HT-29 (cell line): Measurements from ENCODE around the gene IL1RAPL1. TPM values are rescaled to one million over a fixed set of nuclear protein-coding genes. Genes with fewer than 3 reads are reported as not detected.

Source experiments
- DNase-seq: peaks from one replicate; pipeline ENCODE4 v3.0.0-alpha.2; 2015; ENCODE audit warnings: low spot score
- total RNA-seq: library from RNA; depleted of rRNA; stranded (reverse); fragments of >200 nt; shearing (Covaris generic); gene quantifications from 2 replicates; pipeline ENCODE4 v1.2.3, GENCODE V29; 2014

The IL1RAPL1 gene
- total RNA-seq, 1 experiment from 2014 or later: 0.03 TPM

DNA sequence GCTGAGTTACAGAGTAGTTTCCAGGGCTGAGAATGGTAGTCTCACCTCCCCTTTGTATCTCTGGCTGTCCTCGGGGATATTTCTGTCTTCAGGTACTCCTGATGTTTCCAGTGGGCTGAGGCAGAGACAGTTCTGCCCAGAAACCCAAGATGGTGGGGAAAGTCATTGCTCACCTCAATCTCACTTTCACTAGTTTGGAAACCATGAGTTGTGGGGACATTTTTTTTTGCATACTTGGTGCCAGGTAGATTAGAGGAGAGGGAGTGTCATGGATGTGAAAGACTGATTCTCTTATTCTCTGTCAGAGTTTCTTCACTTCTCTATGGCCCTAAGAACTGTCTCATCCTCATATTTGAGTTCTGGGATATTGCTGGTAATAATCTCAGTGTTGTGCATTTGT lies 919.5 kb downstream of the IL1RAPL1 start:
- no peak for DNase-seq

GRCh38 chrX:29518100-29518499 lies 930.9 kb downstream of the IL1RAPL1 start:
- peak; percentile 17 for DNase-seq

GRCh38 chrX:29528281-29528680 lies 941.0 kb downstream of the IL1RAPL1 start:
- DNase-seq: no peak

DNA sequence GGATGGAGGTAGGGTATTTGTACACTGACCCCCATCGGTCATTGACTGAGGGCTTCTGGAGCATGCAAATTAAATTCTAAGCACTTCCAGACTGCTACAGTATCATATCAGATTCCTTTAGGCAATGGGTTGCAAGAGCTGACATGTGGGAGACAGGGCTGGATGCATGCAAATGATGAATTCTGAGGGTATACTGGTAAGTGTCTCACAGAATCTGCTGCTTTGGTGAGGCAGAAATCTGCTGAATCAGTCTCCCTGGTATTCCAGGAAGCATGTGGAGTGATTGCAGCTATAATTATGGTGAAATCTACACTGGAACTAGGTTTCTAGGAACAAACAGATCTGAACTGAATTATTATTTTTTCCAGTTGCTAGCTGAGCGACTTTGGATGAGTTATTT lies 943.3 kb downstream of the IL1RAPL1 start:
- DNase-seq: no peak

GRCh38 chrX:29531336-29531735 lies 944.1 kb downstream of the IL1RAPL1 start:
- DNase-seq: no peak

- DNase-seq: peak; percentile 41
Measured at GRCh38 chrX:29535212-29536162, 948.2 kb downstream of the IL1RAPL1 start.

GRCh38 chrX:29541038-29541437 lies 953.8 kb downstream of the IL1RAPL1 start:
- no peak for DNase-seq

DNA sequence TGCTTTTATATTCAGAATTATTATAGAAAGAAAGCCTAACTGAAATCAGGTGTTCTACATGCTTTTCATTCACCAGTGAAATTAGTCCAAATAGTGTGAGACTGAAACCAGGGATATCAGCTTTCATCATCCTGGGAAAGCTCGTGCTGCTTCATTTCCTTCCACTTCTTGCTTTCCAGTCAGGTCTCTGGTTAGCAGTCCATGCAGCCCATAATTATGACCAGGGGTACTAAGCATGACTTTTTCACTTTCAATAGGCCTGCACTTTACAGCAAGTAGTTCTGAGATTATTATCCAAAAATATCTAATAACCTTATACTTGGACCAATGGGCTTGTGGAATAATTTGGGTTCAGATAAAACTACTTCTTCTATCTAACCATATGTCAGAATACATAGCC lies 954.9 kb downstream of the IL1RAPL1 start:
- DNase-seq: no peak

DNA sequence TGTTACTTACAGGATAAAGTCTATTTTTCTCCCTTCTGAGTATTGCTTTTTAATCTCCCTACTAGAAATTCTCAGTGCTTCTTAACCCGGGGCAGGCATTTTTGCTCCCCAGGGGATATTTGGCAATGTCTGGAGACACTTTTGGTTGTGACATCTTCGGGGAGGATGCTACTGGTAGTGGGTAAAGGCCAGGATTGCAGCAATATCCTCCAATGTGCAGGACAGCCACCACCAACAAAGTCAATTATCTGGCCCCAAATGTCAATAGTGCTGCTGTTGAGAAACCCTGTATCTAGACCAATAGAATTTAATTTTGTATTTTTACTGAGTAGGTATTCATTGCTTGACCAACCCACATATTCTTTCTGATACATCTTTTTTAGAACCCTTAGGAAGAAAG lies 958.6 kb downstream of the IL1RAPL1 start:
- DNase-seq: no peak

DNA sequence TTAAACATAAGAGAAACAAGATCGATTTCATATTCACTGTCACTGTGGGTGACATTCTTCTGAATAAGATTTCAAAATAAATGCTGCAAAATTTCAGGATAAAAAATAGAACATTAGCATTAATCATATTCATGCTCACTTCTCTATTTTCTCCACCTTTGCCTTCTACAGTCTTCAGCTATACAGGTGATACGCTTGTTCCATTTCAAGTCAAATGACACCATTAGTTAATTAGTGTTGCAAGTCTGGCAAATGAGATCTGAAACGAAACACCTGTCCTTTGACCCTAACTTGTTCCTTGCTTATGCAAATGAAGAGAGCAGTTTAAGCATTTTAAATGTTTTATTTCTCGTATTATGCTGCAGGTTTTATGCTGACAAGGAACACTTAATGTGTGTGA lies 960.6 kb downstream of the IL1RAPL1 start:
- DNase-seq: no peak

DNA sequence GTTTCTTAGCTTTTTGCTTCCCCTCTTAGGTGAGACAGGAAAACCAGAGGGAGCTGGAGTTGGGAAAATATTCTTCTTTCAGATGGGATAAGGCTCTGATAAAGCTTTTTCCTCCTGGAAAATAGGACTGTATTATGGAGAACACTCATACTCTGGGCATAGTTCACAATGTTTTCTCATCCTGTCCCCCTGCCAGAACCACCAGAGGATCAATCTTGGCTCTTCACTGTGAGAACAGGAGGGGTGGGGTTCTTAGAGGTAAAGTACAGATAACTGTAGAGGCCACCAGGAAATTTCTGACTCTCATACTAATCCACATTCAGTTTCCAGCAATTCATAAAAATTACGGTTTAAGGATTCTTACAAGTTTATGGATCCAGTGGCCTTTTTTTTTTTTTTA lies 966.3 kb downstream of the IL1RAPL1 start:
- no peak for DNase-seq

GRCh38 chrX:29555465-29556091 lies 968.3 kb downstream of the IL1RAPL1 start:
- no peak for DNase-seq

DNA sequence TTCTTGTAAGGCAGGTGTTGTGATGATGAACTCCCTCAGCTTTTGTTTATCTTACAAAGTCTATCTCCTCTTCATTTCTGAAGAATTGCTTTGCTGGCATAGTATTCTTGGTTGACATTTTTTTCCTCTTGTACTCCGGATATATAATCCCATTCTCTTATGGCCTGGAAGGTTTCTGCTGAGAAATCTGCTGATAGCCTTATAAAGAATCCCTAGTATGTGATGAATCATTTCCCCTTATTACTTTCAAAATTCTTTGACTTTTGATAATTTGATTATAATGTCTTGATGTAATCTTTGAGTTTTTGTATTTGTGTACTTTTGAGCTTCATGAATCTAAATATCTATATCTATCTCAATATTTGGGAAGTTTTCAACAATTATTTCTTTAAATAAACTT lies 972.8 kb downstream of the IL1RAPL1 start:
- no peak for DNase-seq

GRCh38 chrX:29561417-29561816 lies 974.2 kb downstream of the IL1RAPL1 start:
- DNase-seq: no peak

GRCh38 chrX:29580560-29580959 lies 993.3 kb downstream of the IL1RAPL1 start:
- no peak for DNase-seq

DNA sequence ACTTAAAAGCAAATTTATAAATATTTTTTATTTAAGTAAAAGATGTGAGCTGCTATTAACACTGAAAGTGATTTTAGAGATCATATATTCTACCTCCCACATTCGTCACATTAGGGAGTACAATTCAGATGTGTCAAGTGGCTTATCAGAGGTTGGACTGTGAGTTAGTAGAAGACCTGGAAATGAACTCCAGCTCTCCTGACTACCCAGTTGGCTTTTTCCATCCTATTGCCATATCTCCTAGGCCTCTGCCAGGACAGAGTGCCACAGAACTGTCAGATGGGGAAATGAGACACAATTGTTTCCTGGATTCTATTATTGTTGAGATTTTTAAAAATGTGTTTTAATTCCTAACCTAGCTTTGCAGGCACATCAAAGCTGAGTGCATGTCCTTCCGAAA lies 994.0 kb downstream of the IL1RAPL1 start:
- DNase-seq: no peak

DNA sequence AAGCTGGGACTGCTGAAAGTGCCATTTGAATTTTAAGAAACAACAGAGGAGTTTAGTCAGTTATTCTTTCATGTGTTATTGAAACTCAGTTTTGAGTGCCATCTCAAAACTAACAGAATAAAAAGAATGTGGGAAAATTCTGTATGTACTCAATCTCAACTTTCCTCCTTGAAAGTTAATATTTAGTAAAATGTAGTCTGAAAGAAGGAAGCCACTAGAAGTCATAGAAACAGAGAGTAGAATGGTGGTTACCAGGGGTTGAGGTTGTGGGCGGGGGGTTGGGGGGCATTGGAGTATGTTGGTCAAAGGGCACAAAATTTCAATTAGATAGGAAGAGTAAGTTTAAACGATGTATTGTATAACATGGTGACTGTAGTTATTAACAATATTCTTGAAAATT lies 999.9 kb downstream of the IL1RAPL1 start:
- DNase-seq: no peak

- DNase-seq: no peak
Measured at GRCh38 chrX:29590921-29591320, 1003.7 kb downstream of the IL1RAPL1 start.

DNA sequence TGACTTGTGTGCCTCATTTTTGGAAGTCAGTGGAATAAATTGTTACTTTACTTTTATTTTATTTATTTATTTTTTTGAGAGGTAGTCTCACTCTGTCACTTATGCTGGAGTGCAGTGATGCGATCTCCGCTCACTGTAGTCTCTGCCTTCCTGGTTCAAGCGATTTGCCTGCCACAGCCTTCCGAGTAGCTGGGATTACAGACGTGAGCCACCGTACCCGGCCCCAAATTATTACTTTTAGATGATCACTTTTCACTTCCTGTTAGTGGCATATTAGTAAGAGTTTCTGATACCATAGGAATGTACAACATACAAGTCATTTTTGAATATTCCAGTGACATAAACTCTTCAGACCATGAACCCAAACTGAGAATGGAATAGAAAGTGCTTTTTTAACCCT lies 1017.1 kb downstream of the IL1RAPL1 start:
- DNase-seq: no peak

- DNase-seq: no peak
Measured at GRCh38 chrX:29617276-29617675, 1030.0 kb downstream of the IL1RAPL1 start.

DNA sequence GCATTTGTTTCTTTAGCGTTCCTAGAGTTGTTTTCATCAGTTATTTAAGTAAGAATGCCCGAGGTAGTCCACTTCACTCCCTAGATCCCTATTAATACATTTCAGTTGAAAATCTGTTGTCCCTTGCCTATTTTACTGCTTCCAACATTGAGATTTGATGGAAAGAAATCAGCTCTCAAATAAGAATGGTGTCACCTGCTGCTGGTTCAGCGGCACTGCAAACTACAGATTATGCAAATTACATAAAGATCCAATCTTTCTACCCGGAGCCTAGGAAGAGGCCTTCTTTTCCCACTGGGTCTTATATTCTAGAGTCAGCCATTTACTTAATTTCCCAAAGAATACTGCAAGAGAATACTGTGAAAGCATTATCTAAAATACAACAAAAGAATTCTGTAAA lies 1030.5 kb downstream of the IL1RAPL1 start:
- DNase-seq: peak; percentile 1

DNA sequence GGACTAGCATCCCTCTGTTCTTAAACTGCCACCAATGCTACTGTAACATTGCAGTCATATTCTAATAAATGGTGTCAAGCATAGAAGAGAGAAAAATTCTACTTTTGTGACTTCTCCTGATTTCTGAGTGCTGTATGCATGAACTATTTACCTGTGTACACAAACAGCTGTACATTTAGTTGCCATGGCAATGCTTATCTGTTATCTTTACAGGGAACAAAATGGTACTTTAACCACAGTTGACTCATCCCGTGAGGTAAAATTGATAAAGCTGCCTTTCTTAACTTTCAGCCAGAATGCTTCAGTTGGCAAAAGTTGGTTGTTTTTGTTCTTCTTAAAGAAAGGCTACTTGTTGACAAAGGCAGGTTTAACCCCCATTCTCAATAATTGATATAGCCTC lies 1040.6 kb downstream of the IL1RAPL1 start:
- peak; percentile 41 for DNase-seq

DNA sequence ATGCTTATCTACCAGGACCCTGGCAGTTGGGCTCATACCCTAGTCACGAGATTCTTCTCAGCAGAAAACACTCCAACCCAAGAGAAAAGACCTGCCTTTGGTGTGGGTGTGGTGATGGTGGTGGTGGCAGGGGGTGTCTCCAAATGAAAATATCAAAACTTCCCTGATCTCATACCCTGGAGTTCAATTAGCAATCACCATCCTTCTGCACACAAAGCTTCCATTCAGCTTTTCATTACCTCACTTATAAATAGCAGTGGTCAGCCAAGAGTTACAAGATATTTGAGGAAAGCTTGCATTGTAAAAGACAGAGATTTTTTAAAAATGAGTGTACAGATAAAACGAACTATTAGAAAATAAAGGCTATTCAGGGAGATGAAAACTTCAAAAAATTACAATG lies 1047.3 kb downstream of the IL1RAPL1 start:
- DNase-seq: no peak
